OCI-LY7 (cell line): ENCODE results near the gene CYB5R4.

Source experiments
- EZH2phosphoT487 ChIP-seq: fragments of 200-600 bp; sonication (generic); IDR thresholded peaks from 2 replicates; pipeline ENCODE4 v1.6.1; 2018; ENCODE audit warnings: low read depth, borderline replicate concordance, mild to moderate bottlenecking, mixed run types, antibody characterized with exemption, low read length, moderate library complexity, mixed read lengths
- TF ChIP-seq, protein P1 (sequence below): fragments of 200-600 bp; sonication (generic); conservative IDR thresholded peaks from 2 replicates; pipeline ENCODE4 v1.5.1; 2014; ENCODE audit warnings: mild to moderate bottlenecking, antibody characterized with exemption, low read length, moderate library complexity, mixed read lengths

DNA sequence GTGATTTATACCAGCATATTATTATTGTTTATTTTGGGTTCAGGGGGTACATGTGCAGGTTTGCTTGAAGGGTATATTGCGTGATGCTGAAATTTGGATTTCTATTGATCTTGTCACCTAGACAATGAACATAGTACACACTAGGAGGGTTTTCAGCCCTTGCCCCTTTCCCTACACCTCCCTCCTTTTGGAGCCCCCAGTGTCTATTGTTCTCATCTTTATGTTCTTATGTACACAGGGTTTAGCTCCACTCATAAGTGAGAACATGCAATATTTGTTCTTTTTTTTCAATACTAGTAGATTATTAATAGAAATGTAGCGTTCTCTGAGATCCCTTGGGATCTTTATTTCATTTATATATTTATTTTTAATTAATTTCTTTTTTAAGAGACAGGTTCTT lies 94.9 kb downstream of the CYB5R4 start:
- TF ChIP-seq, protein P1, sequence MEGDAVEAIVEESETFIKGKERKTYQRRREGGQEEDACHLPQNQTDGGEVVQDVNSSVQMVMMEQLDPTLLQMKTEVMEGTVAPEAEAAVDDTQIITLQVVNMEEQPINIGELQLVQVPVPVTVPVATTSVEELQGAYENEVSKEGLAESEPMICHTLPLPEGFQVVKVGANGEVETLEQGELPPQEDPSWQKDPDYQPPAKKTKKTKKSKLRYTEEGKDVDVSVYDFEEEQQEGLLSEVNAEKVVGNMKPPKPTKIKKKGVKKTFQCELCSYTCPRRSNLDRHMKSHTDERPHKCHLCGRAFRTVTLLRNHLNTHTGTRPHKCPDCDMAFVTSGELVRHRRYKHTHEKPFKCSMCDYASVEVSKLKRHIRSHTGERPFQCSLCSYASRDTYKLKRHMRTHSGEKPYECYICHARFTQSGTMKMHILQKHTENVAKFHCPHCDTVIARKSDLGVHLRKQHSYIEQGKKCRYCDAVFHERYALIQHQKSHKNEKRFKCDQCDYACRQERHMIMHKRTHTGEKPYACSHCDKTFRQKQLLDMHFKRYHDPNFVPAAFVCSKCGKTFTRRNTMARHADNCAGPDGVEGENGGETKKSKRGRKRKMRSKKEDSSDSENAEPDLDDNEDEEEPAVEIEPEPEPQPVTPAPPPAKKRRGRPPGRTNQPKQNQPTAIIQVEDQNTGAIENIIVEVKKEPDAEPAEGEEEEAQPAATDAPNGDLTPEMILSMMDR: no peak
- no peak for TF ChIP-seq EZH2phosphoT487
